Endothelial cell of umbilical vein (primary cell): ENCODE data around the gene ASXL1. TPM values are rescaled to one million over a fixed set of nuclear protein-coding genes. Genes with fewer than 3 reads are reported as not detected.

Source experiments
- BruUV-seq: library from RNA; stranded (reverse); fragments of 400-500 nt; replicated peaks from 2 replicates; lab custom pipeline; 2021; lab: Mats Ljungman, UMichigan
- CTCF ChIA-PET: fragments of 300-600, 350-600 bp; sonication (Branson Sonifier 250); formaldehyde crosslinking; loops from one replicate; lab custom pipeline; 2021; ENCODE audit warnings: antibody characterized with exemption, inconsistent platforms; lab: Charles Lee
- POLR2A ChIA-PET: fragments of 300-600, 350-600 bp; sonication (Branson Sonifier 250); formaldehyde crosslinking; loops from one replicate; lab custom pipeline; 2021; ENCODE audit warnings: antibody characterized with exemption, inconsistent platforms; lab: Charles Lee
- DNase-seq: peaks from one replicate; pipeline ENCODE4 v3.0.0-alpha.2; 2011; ENCODE audit warnings: low read depth, low spot score
- FAIRE-seq: peaks from 2 replicates; lab custom pipeline; 2011; peaks lifted over from hg19 to GRCh38; lab: Jason Lieb, UNC
- H2AFZ ChIP-seq: 2 replicates; pipeline ENCODE4 v1.6.0; 2012; ENCODE audit warnings: low read depth, low read length, control low read depth, inconsistent platforms
- H3K27ac ChIP-seq: 2 replicates; pipeline ENCODE4 v1.5.1; 2011; ENCODE audit warnings: low read depth, mild to moderate bottlenecking, control low read depth, low read length, moderate library complexity; ENCODE audit not compliant: insufficient read depth
- H3K27me3 ChIP-seq, 2 experiments: 2 replicates each; pipeline versions ENCODE4 v1.6.0 to v1.6.1; 2011; ENCODE audit warnings: low read length in 2 of 2, mixed read lengths in 1 of 2; ENCODE audit not compliant: control insufficient read depth in 2 of 2, insufficient read depth in 2 of 2
- H3K36me3 ChIP-seq, 2 experiments: 2 replicates in 1 of 2; 3 replicates in 1 of 2; pipeline ENCODE4 v1.5.1; 2011; ENCODE audit warnings: low read length in 2 of 2, mild to moderate bottlenecking in 1 of 2, moderate library complexity in 1 of 2; ENCODE audit not compliant: control insufficient read depth in 2 of 2, insufficient read depth in 2 of 2; ENCODE audit errors: extremely low read depth in 1 of 2
- H3K4me1 ChIP-seq: 3 replicates; pipeline ENCODE4 v1.5.1; 2011; ENCODE audit warnings: mild to moderate bottlenecking, low read length; ENCODE audit not compliant: control insufficient read depth, insufficient read depth; ENCODE audit errors: extremely low read depth
- H3K4me2 ChIP-seq: 2 replicates; pipeline ENCODE4 v1.6.1; 2011; ENCODE audit warnings: low read length, control low read depth, mixed read lengths; ENCODE audit not compliant: insufficient read depth
- H3K4me3 ChIP-seq, 3 experiments: fragments of 200-600 bp in 1 of 3; sonication (generic), shearing (Covaris generic) in 1 of 3; replicated peaks in 1 of 3; 2 replicates each; pipeline ENCODE4 v1.5.1; 2011 to 2016; ENCODE audit warnings: control low read depth in 3 of 3, low read length in 3 of 3, mild to moderate bottlenecking in 2 of 3, inconsistent platforms in 1 of 3, low read depth in 1 of 3, moderate library complexity in 1 of 3; ENCODE audit not compliant: insufficient read depth in 1 of 3
- H3K79me2 ChIP-seq: 2 replicates; pipeline ENCODE4 v1.6.0; 2012; ENCODE audit warnings: low read length, inconsistent platforms; ENCODE audit not compliant: control insufficient read depth, insufficient read depth
- H3K9ac ChIP-seq: replicated peaks from 2 replicates; pipeline ENCODE3; 2011; ENCODE audit warnings: low read length, control low read depth; ENCODE audit not compliant: insufficient read depth; ENCODE audit errors: extremely low read depth
- H3K9me1 ChIP-seq: replicated peaks from 3 replicates; pipeline ENCODE4 v1.6.0; 2011; ENCODE audit warnings: mild to moderate bottlenecking, low read length; ENCODE audit not compliant: control insufficient read depth, insufficient read depth; ENCODE audit errors: extremely low read depth
- H3K9me3 ChIP-seq: replicated peaks from 2 replicates; pipeline ENCODE4 v1.5.1; 2012; ENCODE audit warnings: low read length, inconsistent platforms; ENCODE audit not compliant: control insufficient read depth, insufficient read depth
- H4K20me1 ChIP-seq: replicated peaks from 2 replicates; pipeline ENCODE3; 2011; ENCODE audit warnings: mild to moderate bottlenecking, low read length; ENCODE audit not compliant: control insufficient read depth, insufficient read depth; ENCODE audit errors: extremely low read depth
- CTCF ChIP-seq, 2 donors: IDR thresholded peaks; 1 replicate in 1 of 2; 2 replicates in 1 of 2; pipeline ENCODE4 v1.5.1; 2011; ENCODE audit warnings: low read length in 2 of 2, mild to moderate bottlenecking in 2 of 2, moderate library complexity in 2 of 2, control low read depth in 1 of 2, inconsistent platforms in 1 of 2, low read depth in 1 of 2; ENCODE audit not compliant: insufficient read depth in 1 of 2; ENCODE audit errors: extremely low read depth in 1 of 2
- EZH2 ChIP-seq: IDR thresholded peaks from 2 replicates; pipeline ENCODE4 v1.6.1; 2012; ENCODE audit warnings: borderline replicate concordance, low read depth, mild to moderate bottlenecking, moderate library complexity, low read length, inconsistent platforms; ENCODE audit not compliant: severe bottlenecking
- FOS ChIP-seq: IDR thresholded peaks from 2 replicates; pipeline ENCODE4 v1.6.1; 2011; ENCODE audit warnings: mild to moderate bottlenecking, low read length, moderate library complexity, borderline replicate concordance; ENCODE audit not compliant: insufficient read depth
- GATA2 ChIP-seq: IDR thresholded peaks from 2 replicates; pipeline ENCODE4 v1.7.0; 2011; ENCODE audit warnings: low read depth, mild to moderate bottlenecking, moderate library complexity, mixed read lengths, low read length; ENCODE audit not compliant: insufficient read length, insufficient read depth
- JUN ChIP-seq: IDR thresholded peaks from 2 replicates; pipeline ENCODE4 v1.6.1; 2011; ENCODE audit warnings: borderline replicate concordance, low read depth; ENCODE audit not compliant: insufficient read length, insufficient read depth
- MAX ChIP-seq: IDR thresholded peaks from 2 replicates; pipeline ENCODE4 v1.6.1; 2011; ENCODE audit not compliant: insufficient read depth, insufficient read length
- MYC ChIP-seq: IDR thresholded peaks from one replicate; pipeline ENCODE4 v1.6.1; 2011; ENCODE audit warnings: mild to moderate bottlenecking, low read depth, low read length
- POLR2A ChIP-seq: IDR thresholded peaks from 2 replicates; pipeline ENCODE4 v1.6.1; 2012; ENCODE audit warnings: low read depth, mild to moderate bottlenecking, control low read depth, low read length
- POLR2AphosphoS5 ChIP-seq: IDR thresholded peaks from 2 replicates; pipeline ENCODE4 v1.6.1; 2012; ENCODE audit warnings: low read depth, mild to moderate bottlenecking, control low read depth, low read length, moderate library complexity; ENCODE audit not compliant: insufficient read depth
- dilution Hi-C: fragments of 300-500 bp; cut with MboI; formaldehyde crosslinking; loops from one replicate; pipeline ENCODE4 v1.15.0; 2019; ENCODE audit warnings: low sequenced_read_pairs; ENCODE audit not compliant: extremely low pct_ligation_motif_present
- intact Hi-C: fragments of 100-400 bp; cut with micrococcal nuclease; formaldehyde crosslinking; loops from one replicate; pipeline ENCODE4 v1.10.0; 2022
- polyA plus RNA-seq, 4 experiments: library from polyadenylated mRNA; depleted of rRNA in 3 of 4; stranded (reverse) in 3 of 4; unstranded in 1 of 4; fragments of >200 nt; gene quantifications; 2 replicates each; pipeline versions ENCODE4 v1.2.1 to v1.2.3, GENCODE V29; 2011 to 2012; ENCODE audit warnings: missing spikeins in 1 of 4
- total RNA-seq: library from RNA; stranded (reverse); gene quantifications from 2 replicates; pipeline ENCODE4 v1.2.3, GENCODE V29; 2021

Gene ASXL1
- total and polyA plus RNA-seq, 2 donors (not counting 3 experiments of a cell fraction or from before 2014, with no cell fraction given), result 45.4 to 101 TPM

GRCh38 chr20:32480371-32481241 lies 122.5 kb downstream of the ASXL1 start:
- no peaks in the 10 kb centered on the region for H3K9me1 ChIP-seq
- FAIRE-seq, result peak; percentile 55
- ChIA-PET POLR2A (interaction anchor here (0.6 to 1.2 kb wide), 2 partner anchors 13 to 46 kb away, joined by 3 to 4 read pairs; no protein-coding TSS in a partner anchor), CTCF (interaction anchor here (0.6 to 1.7 kb wide), 15 partner anchors 9 to 172 kb away, joined by 3 to 8 read pairs (median 3); partner anchors contain the start of gene ASXL1)
- no TSS peak for BruUV-seq
- H3K4me2 ChIP-seq, result peak overlapping the region; percentile 93
- intact Hi-C loops, result no loop called here
- peak; percentile 60 for DNase-seq
- peaks cover 2% of the 10 kb centered on the region for H4K20me1 ChIP-seq
- no peak for TF ChIP-seq MAX
- TF ChIP-seq CTCF (IDR thresholded peaks at IDR 0.05; ENCODE audit: extremely low read depth in 1 of 2, insufficient read depth in 1 of 2, low read depth in 1 of 2, low read length in 2 of 2), result no peak
- TF ChIP-seq POLR2AphosphoS5, result no peak
- TF ChIP-seq EZH2, result no peak
- no peak for TF ChIP-seq GATA2
- no peak for TF ChIP-seq FOS
- TF ChIP-seq JUN, result no peak
- TF ChIP-seq POLR2A, result no peak
- TF ChIP-seq MYC, result no peak
- H3K4me1 ChIP-seq, result peaks cover 71% of the 10 kb centered on the region
- no peaks in the 10 kb centered on the region for H3K27me3 ChIP-seq
- H3K79me2 ChIP-seq, result peaks cover 76% of the 10 kb centered on the region
- H2AFZ ChIP-seq, result no peak overlapping the region
- dilution Hi-C loops, result no loop called here
- H3K36me3 ChIP-seq, result no peaks in the 10 kb centered on the region
- H3K9ac ChIP-seq, result peak overlapping the region; percentile 59
- peak overlapping the region; percentile 41 for H3K27ac ChIP-seq
- H3K9me3 ChIP-seq, result no peaks in the 10 kb centered on the region
- peak overlapping the region; percentile 60 to 96 (median 89) for H3K4me3 ChIP-seq
